ENCODE data around the gene TFCP2L1. TPM values are rescaled to one million over a fixed set of nuclear protein-coding genes. Genes with fewer than 3 reads are reported as not detected.

Gene TFCP2L1
- total RNA-seq, 1 experiment from 2014 or later, result 29.8 TPM

GRCh38 chr2:121235542-121235941, 49.5 kb downstream of the TFCP2L1 start:
- TF ChIP-seq CTCF (IDR thresholded peaks at IDR 0.05; ENCODE audit: unreplicated experiment), result no peak
- no peaks in the 10 kb centered on the region for H3K27me3 Mint-ChIP-seq (ENCODE audit: unreplicated experiment)
- CTCF ChIA-PET, result no interaction called here
- no TSS peak for BruUV-seq (replicated peaks)
- peaks cover 16% of the 10 kb centered on the region for H3K36me3 Mint-ChIP-seq (ENCODE audit: insufficient read depth, unreplicated experiment)
- H3K9me3 Mint-ChIP-seq (ENCODE audit: low read depth, unreplicated experiment), result no peaks in the 10 kb centered on the region
- no peak overlapping the region for H3K4me3 Mint-ChIP-seq (ENCODE audit: low read depth, unreplicated experiment)
- no peaks in the 10 kb centered on the region for H3K4me1 Mint-ChIP-seq (ENCODE audit: low read depth, unreplicated experiment)
- no peak overlapping the region for H3K27ac Mint-ChIP-seq (ENCODE audit: unreplicated experiment)
- no peak for DNase-seq
- intact Hi-C loops (cut with micrococcal nuclease; ENCODE audit: unreplicated experiment), result no loop called here

GRCh38 chr2:121234791-121235190, 50.2 kb downstream of the TFCP2L1 start:
- CTCF ChIA-PET, result interaction anchor here (1.3 kb wide), 1 partner anchor 106 kb away, joined by 3 read pairs; no protein-coding TSS in a partner anchor
- no peaks in the 10 kb centered on the region for H3K27me3 Mint-ChIP-seq (ENCODE audit: unreplicated experiment)
- no peak overlapping the region for H3K27ac Mint-ChIP-seq (ENCODE audit: unreplicated experiment)
- no TSS peak for BruUV-seq (replicated peaks)
- no peak for DNase-seq
- no peak for TF ChIP-seq CTCF (IDR thresholded peaks at IDR 0.05; ENCODE audit: unreplicated experiment)
- no peaks in the 10 kb centered on the region for H3K4me1 Mint-ChIP-seq (ENCODE audit: low read depth, unreplicated experiment)
- intact Hi-C loops (cut with micrococcal nuclease; ENCODE audit: unreplicated experiment), result no loop called here
- no peaks in the 10 kb centered on the region for H3K9me3 Mint-ChIP-seq (ENCODE audit: low read depth, unreplicated experiment)
- no peak overlapping the region for H3K4me3 Mint-ChIP-seq (ENCODE audit: low read depth, unreplicated experiment)
- H3K36me3 Mint-ChIP-seq (ENCODE audit: insufficient read depth, unreplicated experiment), result peaks cover 17% of the 10 kb centered on the region

GRCh38 chr2:121234144-121234543, 50.9 kb downstream of the TFCP2L1 start:
- H3K27me3 Mint-ChIP-seq (ENCODE audit: unreplicated experiment), result no peaks in the 10 kb centered on the region
- no peak for DNase-seq
- H3K4me1 Mint-ChIP-seq (ENCODE audit: low read depth, unreplicated experiment), result no peaks in the 10 kb centered on the region
- intact Hi-C loops (cut with micrococcal nuclease; ENCODE audit: unreplicated experiment), result no loop called here
- TF ChIP-seq CTCF (IDR thresholded peaks at IDR 0.05; ENCODE audit: unreplicated experiment), result no peak
- H3K27ac Mint-ChIP-seq (ENCODE audit: unreplicated experiment), result no peak overlapping the region
- no peaks in the 10 kb centered on the region for H3K9me3 Mint-ChIP-seq (ENCODE audit: low read depth, unreplicated experiment)
- H3K36me3 Mint-ChIP-seq (ENCODE audit: insufficient read depth, unreplicated experiment), result peaks cover 21% of the 10 kb centered on the region
- BruUV-seq (replicated peaks), result no TSS peak
- H3K4me3 Mint-ChIP-seq (ENCODE audit: low read depth, unreplicated experiment), result no peak overlapping the region
- CTCF ChIA-PET, result interaction anchor here (1.3 kb wide), 1 partner anchor 106 kb away, joined by 3 read pairs; no protein-coding TSS in a partner anchor

GRCh38 chr2:121233486-121234110, 51.4 kb downstream of the TFCP2L1 start:
- BruUV-seq (replicated peaks), result no TSS peak
- DNase-seq, result no peak
- peaks cover 21% of the 10 kb centered on the region for H3K36me3 Mint-ChIP-seq (ENCODE audit: insufficient read depth, unreplicated experiment)
- H3K27ac Mint-ChIP-seq (ENCODE audit: unreplicated experiment), result no peak overlapping the region
- intact Hi-C loops (cut with micrococcal nuclease; ENCODE audit: unreplicated experiment), result no loop called here
- no peak for TF ChIP-seq CTCF (IDR thresholded peaks at IDR 0.05; ENCODE audit: unreplicated experiment)
- H3K4me1 Mint-ChIP-seq (ENCODE audit: low read depth, unreplicated experiment), result no peaks in the 10 kb centered on the region
- H3K4me3 Mint-ChIP-seq (ENCODE audit: low read depth, unreplicated experiment), result no peak overlapping the region
- no peaks in the 10 kb centered on the region for H3K27me3 Mint-ChIP-seq (ENCODE audit: unreplicated experiment)
- CTCF ChIA-PET, result interaction anchor here (1.3 kb wide), 1 partner anchor 105 kb away, joined by 3 read pairs; no protein-coding TSS in a partner anchor
- no peaks in the 10 kb centered on the region for H3K9me3 Mint-ChIP-seq (ENCODE audit: low read depth, unreplicated experiment)

Measured in Calu3 (cell line).